ENCODE data around the gene PPEF1. TPM values are rescaled to one million over a fixed set of nuclear protein-coding genes. Genes with fewer than 3 reads are reported as not detected.

PPEF1 gene
- total RNA-seq, 1 experiment from 2014 or later = 1.2 TPM

- no TSS peak for BruUV-seq (replicated peaks)
- ChIA-PET CTCF (no interaction called here), POLR2A (ENCODE audit: low non-redundant PET) (no interaction called here)
Measured at GRCh38 chrX:18875256-18875878, 167.9 kb downstream of the PPEF1 start.

GRCh38 chrX:18877469-18877868 lies 170.0 kb downstream of the PPEF1 start:
- H3K27ac ChIP-seq (ENCODE audit: low read depth, low read length, poor library complexity, severe bottlenecking) = no peak overlapping the region
- CTCF ChIA-PET = no interaction called here
- H3K27me3 ChIP-seq (replicated peaks; ENCODE audit: insufficient read depth, low read depth, low read length, poor library complexity) = no peaks in the 10 kb centered on the region
- POLR2A ChIA-PET (ENCODE audit: low non-redundant PET) = no interaction called here
- DNase-seq (ENCODE audit: low spot score) = no peak
- no peaks in the 10 kb centered on the region for H3K36me3 ChIP-seq (ENCODE audit: insufficient read depth, low read length, poor library complexity, severe bottlenecking)
- intact Hi-C loops (cut with micrococcal nuclease; ENCODE audit: unreplicated experiment) = no loop called here
- BruUV-seq (replicated peaks) = no TSS peak
- H3K4me1 ChIP-seq (ENCODE audit: insufficient read depth, low read length, poor library complexity, severe bottlenecking) = peaks cover 20% of the 10 kb centered on the region
- H3K9me3 ChIP-seq (ENCODE audit: low read depth, low read length, poor library complexity, severe bottlenecking) = no peaks in the 10 kb centered on the region
- H3K4me3 ChIP-seq (ENCODE audit: low read depth, low read length, poor library complexity, severe bottlenecking) = no peak overlapping the region
- TF ChIP-seq, protein P1, sequence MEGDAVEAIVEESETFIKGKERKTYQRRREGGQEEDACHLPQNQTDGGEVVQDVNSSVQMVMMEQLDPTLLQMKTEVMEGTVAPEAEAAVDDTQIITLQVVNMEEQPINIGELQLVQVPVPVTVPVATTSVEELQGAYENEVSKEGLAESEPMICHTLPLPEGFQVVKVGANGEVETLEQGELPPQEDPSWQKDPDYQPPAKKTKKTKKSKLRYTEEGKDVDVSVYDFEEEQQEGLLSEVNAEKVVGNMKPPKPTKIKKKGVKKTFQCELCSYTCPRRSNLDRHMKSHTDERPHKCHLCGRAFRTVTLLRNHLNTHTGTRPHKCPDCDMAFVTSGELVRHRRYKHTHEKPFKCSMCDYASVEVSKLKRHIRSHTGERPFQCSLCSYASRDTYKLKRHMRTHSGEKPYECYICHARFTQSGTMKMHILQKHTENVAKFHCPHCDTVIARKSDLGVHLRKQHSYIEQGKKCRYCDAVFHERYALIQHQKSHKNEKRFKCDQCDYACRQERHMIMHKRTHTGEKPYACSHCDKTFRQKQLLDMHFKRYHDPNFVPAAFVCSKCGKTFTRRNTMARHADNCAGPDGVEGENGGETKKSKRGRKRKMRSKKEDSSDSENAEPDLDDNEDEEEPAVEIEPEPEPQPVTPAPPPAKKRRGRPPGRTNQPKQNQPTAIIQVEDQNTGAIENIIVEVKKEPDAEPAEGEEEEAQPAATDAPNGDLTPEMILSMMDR (conservative IDR thresholded peaks at IDR 0.05; ENCODE audit: low read depth, low read length) = no peak
- no peak for TF ChIP-seq EZH2 (IDR thresholded peaks at IDR 0.05; ENCODE audit: borderline replicate concordance, low read depth, low read length, poor library complexity, severe bottlenecking)

More at GRCh38 chrX:18875256-18875878, 167.9 kb downstream of the PPEF1 start:
- no peak overlapping the region for H3K4me3 ChIP-seq (ENCODE audit: low read depth, low read length, poor library complexity, severe bottlenecking)
- H3K27me3 ChIP-seq (replicated peaks; ENCODE audit: insufficient read depth, low read depth, low read length, poor library complexity) = no peaks in the 10 kb centered on the region
- H3K36me3 ChIP-seq (ENCODE audit: insufficient read depth, low read length, poor library complexity, severe bottlenecking) = no peaks in the 10 kb centered on the region
- no peak overlapping the region for H3K27ac ChIP-seq (ENCODE audit: low read depth, low read length, poor library complexity, severe bottlenecking)
- H3K4me1 ChIP-seq (ENCODE audit: insufficient read depth, low read length, poor library complexity, severe bottlenecking) = peaks cover 20% of the 10 kb centered on the region
- peak; percentile 62 for DNase-seq (ENCODE audit: low spot score)
- TF ChIP-seq, protein P1 (conservative IDR thresholded peaks at IDR 0.05; ENCODE audit: low read depth, low read length) = no peak
- TF ChIP-seq EZH2 (IDR thresholded peaks at IDR 0.05; ENCODE audit: borderline replicate concordance, low read depth, low read length, poor library complexity, severe bottlenecking) = no peak
- intact Hi-C loops (cut with micrococcal nuclease; ENCODE audit: unreplicated experiment) = no loop called here
- no peaks in the 10 kb centered on the region for H3K9me3 ChIP-seq (ENCODE audit: low read depth, low read length, poor library complexity, severe bottlenecking)

Other genes with a start within 250 kb of the PPEF1 start
- gene RS1, start 35.5 kb upstream of the PPEF1 start, total RNA-seq (2021) = not detected in 2 replicates